OCI-LY3 (cell line): ENCODE results near the gene SLC35F3.

ENCODE experiments used
- EZH2phosphoT487 ChIP-seq: fragments of 200-600 bp; shearing (Covaris generic); IDR thresholded peaks from 2 replicates; pipeline ENCODE4 v1.6.1; 2018; ENCODE audit warnings: antibody characterized with exemption, mixed run types, low read depth
- TF ChIP-seq, protein P1 (sequence below): fragments of 200-600, 300-600 bp; sonication (generic); IDR thresholded peaks from 2 replicates; pipeline ENCODE4 v1.5.1; 2014; ENCODE audit warnings: antibody characterized with exemption, low read length, low read depth

DNA sequence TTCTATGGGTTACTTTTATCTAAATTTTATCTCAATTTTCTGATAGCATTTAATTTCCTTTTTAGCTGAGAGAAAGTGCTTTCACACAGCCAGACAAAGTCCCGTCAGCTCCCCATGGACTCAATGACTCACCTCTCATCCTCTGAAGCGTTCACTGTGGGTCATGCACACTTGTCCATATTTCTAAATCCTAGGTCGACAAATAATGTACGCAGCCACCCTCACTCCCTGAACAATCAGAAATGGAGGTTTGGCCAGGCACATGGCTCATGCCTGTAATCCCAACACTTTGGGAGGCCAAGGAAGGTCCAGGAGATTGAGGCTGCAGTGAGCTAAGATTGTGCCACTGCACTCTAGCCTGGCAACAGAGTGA lies 426.4 kb downstream of the SLC35F3 start:
- TF ChIP-seq, protein P1, sequence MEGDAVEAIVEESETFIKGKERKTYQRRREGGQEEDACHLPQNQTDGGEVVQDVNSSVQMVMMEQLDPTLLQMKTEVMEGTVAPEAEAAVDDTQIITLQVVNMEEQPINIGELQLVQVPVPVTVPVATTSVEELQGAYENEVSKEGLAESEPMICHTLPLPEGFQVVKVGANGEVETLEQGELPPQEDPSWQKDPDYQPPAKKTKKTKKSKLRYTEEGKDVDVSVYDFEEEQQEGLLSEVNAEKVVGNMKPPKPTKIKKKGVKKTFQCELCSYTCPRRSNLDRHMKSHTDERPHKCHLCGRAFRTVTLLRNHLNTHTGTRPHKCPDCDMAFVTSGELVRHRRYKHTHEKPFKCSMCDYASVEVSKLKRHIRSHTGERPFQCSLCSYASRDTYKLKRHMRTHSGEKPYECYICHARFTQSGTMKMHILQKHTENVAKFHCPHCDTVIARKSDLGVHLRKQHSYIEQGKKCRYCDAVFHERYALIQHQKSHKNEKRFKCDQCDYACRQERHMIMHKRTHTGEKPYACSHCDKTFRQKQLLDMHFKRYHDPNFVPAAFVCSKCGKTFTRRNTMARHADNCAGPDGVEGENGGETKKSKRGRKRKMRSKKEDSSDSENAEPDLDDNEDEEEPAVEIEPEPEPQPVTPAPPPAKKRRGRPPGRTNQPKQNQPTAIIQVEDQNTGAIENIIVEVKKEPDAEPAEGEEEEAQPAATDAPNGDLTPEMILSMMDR = no peak
- TF ChIP-seq EZH2phosphoT487 = no peak
